ENCODE results near the gene GAP43. TPM values are rescaled to one million over a fixed set of nuclear protein-coding genes. Genes with fewer than 3 reads are reported as not detected.

The GAP43 gene
- total and polyA plus RNA-seq, 4 donors = 0.06 to 0.60 (median 0.19) TPM

GRCh38 chr3:115646027-115646690, 22.8 kb downstream of the GAP43 start:
- Histone ChIP-seq H3K27me3 (ENCODE audit: control insufficient read depth in 3 of 3, insufficient read depth in 3 of 3, low read length in 2 of 3) (no peaks in the 10 kb centered on the region), H3K4me1 (ENCODE audit: control insufficient read depth in 5 of 5, insufficient read depth in 5 of 5, low read length in 5 of 5) (no peaks in the 10 kb centered on the region), H3K4me3 (no peak overlapping the region), H3K36me3 (ENCODE audit: control insufficient read depth in 4 of 4, insufficient read depth in 4 of 4, low read length in 4 of 4) (no peaks in the 10 kb centered on the region), H3K9ac (ENCODE audit: insufficient read depth in 1 of 2, low read length in 2 of 2) (no peak overlapping the region), H3K27ac (ENCODE audit: low read depth in 1 of 2, low read length in 1 of 2) (no peak overlapping the region), H3K9me3 (ENCODE audit: control insufficient read depth in 4 of 4, insufficient read depth in 3 of 4, low read length in 3 of 4) (no peaks in the 10 kb centered on the region)
- DNase-seq (peak in 1 of 3 donors; percentile 16), ATAC-seq (ENCODE audit: insufficient read depth, low FRiP score) (no peak)
- TF ChIP-seq CTCF (IDR thresholded peaks at IDR 0.05; ENCODE audit: control extremely low read depth, extremely low read depth) = no peak
- WGBS, 2 donors = 61 to 73% methylated on average over 2 of the region's 2 CpGs

- no peak for DNase-seq
Measured at GRCh38 chr3:115648559-115648958, 25.2 kb downstream of the GAP43 start.

GRCh38 chr3:115651087-115651486, 27.8 kb downstream of the GAP43 start:
- Histone ChIP-seq H3K4me1 (ENCODE audit: control insufficient read depth in 5 of 5, insufficient read depth in 5 of 5, low read length in 5 of 5) (no peaks in the 10 kb centered on the region), H3K36me3 (ENCODE audit: control insufficient read depth in 4 of 4, insufficient read depth in 4 of 4, low read length in 4 of 4) (no peaks in the 10 kb centered on the region), H3K4me3 (no peak overlapping the region), H3K27ac (ENCODE audit: low read depth in 1 of 2, low read length in 1 of 2) (no peak overlapping the region), H3K9me3 (ENCODE audit: control insufficient read depth in 4 of 4, insufficient read depth in 3 of 4, low read length in 3 of 4) (no peaks in the 10 kb centered on the region), H3K27me3 (ENCODE audit: control insufficient read depth in 3 of 3, insufficient read depth in 3 of 3, low read length in 2 of 3) (no peaks in the 10 kb centered on the region), H3K9ac (ENCODE audit: insufficient read depth in 1 of 2, low read length in 2 of 2) (no peak overlapping the region)
- WGBS, 2 donors = 67 to 80% methylated on average over 1 of the region's 1 CpG
- ATAC-seq (ENCODE audit: insufficient read depth, low FRiP score) = no peak
- DNase-seq = no peak
- TF ChIP-seq CTCF (IDR thresholded peaks at IDR 0.05; ENCODE audit: control extremely low read depth, extremely low read depth) = no peak

More at GRCh38 chr3:115648559-115648958, 25.2 kb downstream of the GAP43 start:
- Histone ChIP-seq H3K9ac (ENCODE audit: insufficient read depth in 1 of 2, low read length in 2 of 2) (no peak overlapping the region), H3K27me3 (ENCODE audit: control insufficient read depth in 3 of 3, insufficient read depth in 3 of 3, low read length in 2 of 3) (no peaks in the 10 kb centered on the region), H3K27ac (ENCODE audit: low read depth in 1 of 2, low read length in 1 of 2) (no peak overlapping the region), H3K36me3 (ENCODE audit: control insufficient read depth in 4 of 4, insufficient read depth in 4 of 4, low read length in 4 of 4) (no peaks in the 10 kb centered on the region), H3K9me3 (ENCODE audit: control insufficient read depth in 4 of 4, insufficient read depth in 3 of 4, low read length in 3 of 4) (no peaks in the 10 kb centered on the region), H3K4me1 (ENCODE audit: control insufficient read depth in 5 of 5, insufficient read depth in 5 of 5, low read length in 5 of 5) (no peaks in the 10 kb centered on the region), H3K4me3 (no peak overlapping the region)
- WGBS, 2 donors = 93% methylated on average over 1 of the region's 1 CpG
- no peak for TF ChIP-seq CTCF (IDR thresholded peaks at IDR 0.05; ENCODE audit: control extremely low read depth, extremely low read depth)
- ATAC-seq (ENCODE audit: insufficient read depth, low FRiP score) = no peak

GRCh38 chr3:115651599-115651998, 28.3 kb downstream of the GAP43 start:
- DNase-seq (no peak), ATAC-seq (ENCODE audit: insufficient read depth, low FRiP score) (no peak)
- no peak overlapping the region for H3K9ac ChIP-seq (ENCODE audit: insufficient read depth in 1 of 2, low read length in 2 of 2)
- H3K27me3 ChIP-seq (ENCODE audit: control insufficient read depth in 3 of 3, insufficient read depth in 3 of 3, low read length in 2 of 3) = no peaks in the 10 kb centered on the region
- H3K4me3 ChIP-seq = no peak overlapping the region
- H3K36me3 ChIP-seq (ENCODE audit: control insufficient read depth in 4 of 4, insufficient read depth in 4 of 4, low read length in 4 of 4) = no peaks in the 10 kb centered on the region
- WGBS, 2 donors = 72 to 80% methylated on average over 2 of the region's 2 CpGs
- H3K27ac ChIP-seq (ENCODE audit: low read depth in 1 of 2, low read length in 1 of 2) = no peak overlapping the region
- no peaks in the 10 kb centered on the region for H3K9me3 ChIP-seq (ENCODE audit: control insufficient read depth in 4 of 4, insufficient read depth in 3 of 4, low read length in 3 of 4)
- no peaks in the 10 kb centered on the region for H3K4me1 ChIP-seq (ENCODE audit: control insufficient read depth in 5 of 5, insufficient read depth in 5 of 5, low read length in 5 of 5)
- no peak for TF ChIP-seq CTCF (IDR thresholded peaks at IDR 0.05; ENCODE audit: control extremely low read depth, extremely low read depth)
